Medulla oblongata (tissue), 1 donor: ENCODE measurements around the gene SIN3B.
"Not testable (repeated sequence)": the region's sequence is repeated elsewhere in the genome, so short reads cannot be mapped to it uniquely, and the experiment has no call there.

Experiments used
- DNase-seq: peaks from one replicate; pipeline ENCODE4 v3.0.0-alpha.2; 2015; ENCODE audit errors: extremely low spot score

SIN3B gene, protein sequence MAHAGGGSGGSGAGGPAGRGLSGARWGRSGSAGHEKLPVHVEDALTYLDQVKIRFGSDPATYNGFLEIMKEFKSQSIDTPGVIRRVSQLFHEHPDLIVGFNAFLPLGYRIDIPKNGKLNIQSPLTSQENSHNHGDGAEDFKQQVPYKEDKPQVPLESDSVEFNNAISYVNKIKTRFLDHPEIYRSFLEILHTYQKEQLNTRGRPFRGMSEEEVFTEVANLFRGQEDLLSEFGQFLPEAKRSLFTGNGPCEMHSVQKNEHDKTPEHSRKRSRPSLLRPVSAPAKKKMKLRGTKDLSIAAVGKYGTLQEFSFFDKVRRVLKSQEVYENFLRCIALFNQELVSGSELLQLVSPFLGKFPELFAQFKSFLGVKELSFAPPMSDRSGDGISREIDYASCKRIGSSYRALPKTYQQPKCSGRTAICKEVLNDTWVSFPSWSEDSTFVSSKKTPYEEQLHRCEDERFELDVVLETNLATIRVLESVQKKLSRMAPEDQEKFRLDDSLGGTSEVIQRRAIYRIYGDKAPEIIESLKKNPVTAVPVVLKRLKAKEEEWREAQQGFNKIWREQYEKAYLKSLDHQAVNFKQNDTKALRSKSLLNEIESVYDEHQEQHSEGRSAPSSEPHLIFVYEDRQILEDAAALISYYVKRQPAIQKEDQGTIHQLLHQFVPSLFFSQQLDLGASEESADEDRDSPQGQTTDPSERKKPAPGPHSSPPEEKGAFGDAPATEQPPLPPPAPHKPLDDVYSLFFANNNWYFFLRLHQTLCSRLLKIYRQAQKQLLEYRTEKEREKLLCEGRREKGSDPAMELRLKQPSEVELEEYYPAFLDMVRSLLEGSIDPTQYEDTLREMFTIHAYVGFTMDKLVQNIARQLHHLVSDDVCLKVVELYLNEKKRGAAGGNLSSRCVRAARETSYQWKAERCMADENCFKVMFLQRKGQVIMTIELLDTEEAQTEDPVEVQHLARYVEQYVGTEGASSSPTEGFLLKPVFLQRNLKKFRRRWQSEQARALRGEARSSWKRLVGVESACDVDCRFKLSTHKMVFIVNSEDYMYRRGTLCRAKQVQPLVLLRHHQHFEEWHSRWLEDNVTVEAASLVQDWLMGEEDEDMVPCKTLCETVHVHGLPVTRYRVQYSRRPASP

DNA sequence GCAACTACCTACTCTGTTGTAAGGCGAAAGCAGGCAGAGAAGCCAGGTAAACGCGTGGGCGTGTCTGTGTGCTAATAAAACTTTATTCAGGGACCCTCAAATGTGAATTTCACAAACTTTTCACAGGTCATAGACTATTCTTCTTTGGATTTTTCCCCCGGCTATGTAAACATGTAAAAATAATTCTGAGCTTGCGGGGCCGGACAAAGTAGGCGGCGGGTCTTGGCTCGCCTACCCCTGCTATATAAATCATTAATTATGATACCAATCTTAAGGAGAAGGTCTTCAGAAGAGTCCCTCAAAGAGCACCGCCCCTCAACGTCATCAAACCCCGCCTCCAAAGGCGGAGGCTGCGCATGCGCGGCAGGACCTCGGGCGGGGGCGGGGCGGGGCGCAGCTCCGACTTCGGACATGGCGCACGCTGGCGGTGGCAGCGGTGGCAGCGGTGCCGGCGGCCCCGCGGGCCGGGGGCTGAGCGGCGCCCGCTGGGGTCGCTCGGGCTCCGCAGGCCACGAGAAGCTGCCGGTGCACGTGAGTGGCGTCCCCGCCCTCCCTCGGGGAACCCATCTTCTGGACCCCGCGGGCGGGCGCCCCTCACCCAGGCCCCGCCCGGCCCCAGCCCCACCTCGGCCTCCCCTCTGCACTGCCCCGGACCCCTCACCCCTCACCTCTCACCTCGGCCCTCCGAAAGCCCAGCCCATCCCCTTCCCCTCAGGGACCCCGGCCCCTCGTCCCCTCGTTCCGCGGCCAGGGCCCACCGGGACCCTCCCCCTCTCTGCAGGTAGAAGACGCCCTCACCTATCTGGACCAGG is at the start of gene SIN3B:
Gene SIN3B, plus strand, starts transcription at position 389 of the 812 bp plus-strand sequence. Its CDS starts 23 bp downstream, at position 412.
- DNase-seq = peak; percentile 93

DNA sequence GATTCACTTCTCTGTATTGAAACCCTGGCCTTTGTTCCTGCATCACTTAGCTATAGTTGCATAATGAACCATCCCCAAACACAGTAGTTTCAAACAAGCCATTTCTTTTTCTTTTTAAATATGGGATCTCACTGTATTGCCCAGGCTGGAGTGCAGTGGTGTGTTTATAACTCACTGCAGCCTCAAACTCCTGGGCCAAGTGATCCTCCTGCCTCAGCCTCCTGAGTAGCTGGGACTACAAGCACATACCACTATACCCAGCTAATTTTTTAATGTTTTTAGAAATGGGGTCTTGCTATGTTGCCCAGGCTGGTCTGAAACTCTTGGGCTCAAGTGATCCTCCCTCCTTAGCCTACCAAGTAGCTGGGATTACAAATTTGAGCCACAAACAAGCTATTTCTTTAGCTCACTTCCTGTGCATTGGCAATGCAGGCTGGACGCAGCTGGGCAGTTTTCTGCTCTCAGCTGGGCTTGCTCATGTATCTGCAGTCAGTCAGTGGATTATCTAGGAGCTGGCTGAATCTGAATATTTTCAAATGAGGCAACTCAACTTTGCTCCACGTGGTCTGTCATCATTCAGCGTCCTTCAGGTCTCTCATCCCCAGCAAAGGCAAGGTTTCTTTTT is 49.5 kb upstream of the SIN3B start:
- DNase-seq = no peak

GRCh38 chr19:16782719-16783118 is 46.5 kb upstream of the SIN3B start:
- no peak for DNase-seq

DNA sequence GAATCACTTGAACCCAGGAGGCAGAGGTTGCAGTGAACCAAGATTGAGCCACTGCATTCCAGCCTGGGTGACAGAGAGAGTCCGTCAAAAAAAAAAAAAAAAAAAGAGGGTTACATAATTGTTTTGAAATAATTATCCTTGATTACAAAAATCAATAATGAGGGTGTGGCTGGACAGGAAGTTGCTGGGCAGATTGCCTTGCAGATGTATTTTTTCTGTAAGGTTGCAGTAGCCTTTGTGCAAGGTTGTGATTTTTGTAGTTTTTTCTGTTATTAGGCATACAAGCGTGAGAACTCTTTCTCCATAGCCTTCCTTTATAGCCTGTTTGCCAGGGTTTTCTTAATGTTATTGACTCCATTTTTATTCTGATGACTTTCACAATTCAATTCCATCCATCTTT is 40.7 kb upstream of the SIN3B start:
- no peak for DNase-seq

- DNase-seq = no peak
Measured at GRCh38 chr19:16789238-16789637, 40.0 kb upstream of the SIN3B start.

DNA sequence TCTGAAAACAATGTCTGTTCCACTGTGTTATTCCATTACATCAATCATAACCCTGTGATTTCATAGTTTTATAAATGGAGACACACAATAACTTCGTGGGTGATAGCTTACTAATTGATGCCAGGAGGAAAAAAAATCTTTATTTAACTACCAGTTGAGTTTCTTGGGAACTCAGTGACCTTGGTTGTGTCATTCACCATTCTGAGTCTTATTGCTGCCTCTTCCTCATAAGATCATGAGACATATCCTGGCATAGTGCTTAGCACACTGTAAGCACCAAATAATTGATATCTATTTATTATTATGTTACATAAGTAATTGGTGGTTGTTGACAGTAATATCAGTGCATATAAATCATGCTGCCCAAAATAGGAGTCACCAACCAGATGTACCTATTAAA is 39.1 kb upstream of the SIN3B start:
- DNase-seq = no peak

DNA sequence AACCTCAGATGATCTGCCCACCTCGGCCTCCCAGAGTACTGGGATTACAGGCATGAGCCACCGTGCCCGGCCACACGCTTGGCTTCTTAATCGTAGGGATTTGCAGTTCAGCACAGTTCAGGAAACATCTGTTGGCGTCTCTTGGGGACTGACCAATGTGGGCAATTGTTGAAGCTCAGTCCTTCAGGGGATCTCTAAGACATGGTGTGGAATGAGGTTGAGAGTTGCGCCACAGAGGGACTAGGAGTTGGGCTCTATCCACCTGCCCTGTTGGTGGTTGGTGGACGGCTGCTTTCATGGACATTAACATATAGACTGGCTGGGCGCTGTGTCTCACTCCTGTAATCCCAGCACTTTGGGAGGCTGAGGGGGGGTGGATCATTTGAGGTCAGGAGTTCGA is 37.3 kb upstream of the SIN3B start:
- DNase-seq = no peak

GRCh38 chr19:16794456-16795441 is 34.4 kb upstream of the SIN3B start:
- no peak for DNase-seq

- DNase-seq = no peak
Measured at GRCh38 chr19:16795731-16796130, 33.5 kb upstream of the SIN3B start.

- DNase-seq = no peak
Measured at GRCh38 chr19:16797876-16798275, 31.3 kb upstream of the SIN3B start.

DNA sequence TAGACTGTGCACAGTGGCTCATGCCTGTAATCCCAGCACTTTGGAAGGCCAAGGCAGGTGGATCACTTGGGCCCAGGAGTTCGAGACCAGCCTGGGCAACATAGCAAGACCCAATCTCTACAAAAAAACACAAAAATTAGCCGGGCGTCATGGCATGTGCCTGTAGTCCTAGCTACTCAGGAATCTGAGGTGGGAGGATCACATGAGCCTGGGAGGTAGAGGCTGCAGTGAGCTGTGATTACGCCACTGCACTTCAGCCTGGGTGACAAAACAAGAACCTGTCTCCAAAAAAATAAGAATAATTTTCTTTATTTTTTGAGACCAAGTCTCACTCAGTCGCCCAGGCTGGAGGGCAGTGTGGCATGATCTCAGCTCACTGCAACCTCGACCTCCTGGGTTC is 30.9 kb upstream of the SIN3B start:
- not testable (repeated sequence) for DNase-seq

DNA sequence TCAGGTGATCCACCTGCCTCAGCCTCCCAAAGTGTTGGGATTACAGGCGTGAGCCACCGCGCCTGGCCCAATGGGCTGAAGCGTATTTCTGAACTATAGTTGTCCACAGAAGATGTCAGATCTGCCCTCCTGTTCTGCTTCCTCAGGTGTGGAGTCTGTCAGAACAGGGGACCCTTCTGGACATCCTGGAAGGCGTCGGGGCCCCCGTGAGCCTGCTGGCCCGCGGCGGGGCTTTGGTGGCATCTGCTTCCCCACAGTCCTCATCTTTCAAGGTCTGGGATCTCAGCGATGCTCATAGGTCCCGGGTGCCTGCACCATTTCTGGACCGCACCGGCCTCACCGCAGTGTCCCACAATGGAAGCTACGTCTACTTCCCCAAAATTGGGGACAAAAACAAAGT is 29.5 kb upstream of the SIN3B start:
- no peak for DNase-seq

- DNase-seq = no peak
Measured at GRCh38 chr19:16801600-16802013, 27.6 kb upstream of the SIN3B start.

GRCh38 chr19:16804176-16804575 is 25.0 kb upstream of the SIN3B start:
- DNase-seq = no peak

- DNase-seq = no peak
Measured at GRCh38 chr19:16807549-16808284, 21.5 kb upstream of the SIN3B start.

GRCh38 chr19:16814526-16815100 is 14.6 kb upstream of the SIN3B start:
- no peak for DNase-seq

DNA sequence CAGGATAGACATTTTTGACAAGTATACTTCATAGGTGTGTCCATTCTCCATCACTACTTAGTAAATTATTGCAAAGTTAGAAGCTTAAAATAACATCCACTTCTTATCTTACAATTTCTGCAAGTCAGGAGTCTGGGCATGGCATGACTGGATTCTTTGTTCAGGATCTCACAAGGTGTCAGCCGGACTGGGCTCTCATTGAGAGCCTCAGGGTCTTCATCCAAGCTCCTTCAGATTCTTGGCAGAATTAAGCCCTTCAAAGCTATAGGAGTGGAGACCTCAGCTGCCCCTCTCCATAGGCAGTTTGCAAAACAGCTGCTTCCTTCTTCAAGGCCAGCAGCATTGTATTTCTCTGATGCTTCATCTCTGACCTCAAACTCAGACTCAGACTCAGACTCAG is 9.1 kb upstream of the SIN3B start:
- no peak for DNase-seq

DNA sequence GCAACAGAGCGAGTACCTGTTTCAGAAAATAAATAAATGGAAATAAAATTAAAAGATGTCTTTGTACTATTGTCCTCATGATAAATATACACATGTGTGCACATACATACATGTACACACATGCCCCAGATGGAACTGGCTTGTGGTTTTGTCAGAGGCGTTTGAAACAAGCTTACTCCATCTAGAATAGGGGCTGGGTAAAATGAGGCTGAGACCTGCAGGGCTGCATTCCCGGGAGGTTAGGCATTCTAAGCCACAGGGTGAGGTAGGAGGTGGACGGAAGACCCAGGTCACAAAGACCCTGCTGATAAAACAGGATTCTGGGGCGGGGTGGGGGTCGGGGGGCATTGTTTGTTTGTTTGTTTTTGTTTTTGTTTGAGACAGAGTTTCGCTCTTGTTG is 8.1 kb upstream of the SIN3B start:
- DNase-seq = no peak

DNA sequence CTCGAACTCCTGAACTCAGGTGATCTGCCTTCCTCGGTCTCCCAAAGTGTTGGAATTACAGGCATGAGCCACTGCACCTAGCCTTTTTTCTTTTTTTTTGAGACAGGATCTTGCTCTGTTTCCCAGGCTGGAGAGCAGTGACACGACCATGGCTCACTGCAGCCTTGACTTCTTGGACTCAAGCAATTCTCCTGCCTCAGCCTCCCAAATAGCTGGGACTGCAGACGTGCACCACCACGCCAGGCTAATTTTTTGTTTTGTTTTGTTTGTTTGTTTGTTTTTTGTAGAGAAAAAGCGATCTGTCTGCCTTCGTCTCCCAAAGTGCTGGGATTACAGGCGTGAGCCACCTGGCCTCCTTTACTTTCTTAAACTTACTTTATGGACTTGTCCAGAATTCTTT is 6.5 kb upstream of the SIN3B start:
- DNase-seq = no peak
